Medulla oblongata (tissue), 1 donor: ENCODE measurements around the gene USPL1.
"Not testable (repeated sequence)": the region's sequence is repeated elsewhere in the genome, so short reads cannot be mapped to it uniquely, and the experiment has no call there.

Source experiments
- DNase-seq: peaks from one replicate; pipeline ENCODE4 v3.0.0-alpha.2; 2015; ENCODE audit errors: extremely low spot score

Gene USPL1

GRCh38 chr13:30615866-30616541, 1.7 kb upstream of the USPL1 start:
- peak; percentile 68 for DNase-seq

- DNase-seq: peak; percentile 98
Observed at GRCh38 chr13:30616927-30617314, 799 bp upstream of the USPL1 start.

GRCh38 chr13:30618186-30618929, 638 bp downstream of the USPL1 start:
- peak; percentile 49 for DNase-seq

- peak; percentile 45 for DNase-seq
Observed at GRCh38 chr13:30618930-30619279, 1.2 kb downstream of the USPL1 start.

GRCh38 chr13:30619731-30620130, 2.0 kb downstream of the USPL1 start:
- no peak for DNase-seq

GRCh38 chr13:30620941-30621340, 3.2 kb downstream of the USPL1 start:
- DNase-seq: no peak

- DNase-seq: no peak
Observed at GRCh38 chr13:30622551-30622950, 4.8 kb downstream of the USPL1 start.

GRCh38 chr13:30623392-30623791, 5.7 kb downstream of the USPL1 start:
- no peak for DNase-seq

GRCh38 chr13:30624630-30625029, 6.9 kb downstream of the USPL1 start:
- no peak for DNase-seq

GRCh38 chr13:30629527-30629926, 11.8 kb downstream of the USPL1 start:
- no peak for DNase-seq

- no peak for DNase-seq
Observed at GRCh38 chr13:30633861-30634260, 16.1 kb downstream of the USPL1 start.

GRCh38 chr13:30634838-30635237, 17.1 kb downstream of the USPL1 start:
- no peak for DNase-seq

- DNase-seq: no peak
Observed at GRCh38 chr13:30638301-30638700, 20.6 kb downstream of the USPL1 start.

- no peak for DNase-seq
Observed at GRCh38 chr13:30639671-30640070, 22.0 kb downstream of the USPL1 start.

GRCh38 chr13:30641173-30641572, 23.5 kb downstream of the USPL1 start:
- DNase-seq: not testable (repeated sequence)

GRCh38 chr13:30645629-30646028, 27.9 kb downstream of the USPL1 start:
- DNase-seq: no peak

- no peak for DNase-seq
Observed at GRCh38 chr13:30647420-30647819, 29.7 kb downstream of the USPL1 start.

- no peak for DNase-seq
Observed at GRCh38 chr13:30647824-30648521, 30.3 kb downstream of the USPL1 start.

- DNase-seq: no peak
Observed at GRCh38 chr13:30648522-30649012, 30.8 kb downstream of the USPL1 start.

GRCh38 chr13:30651648-30652047, 33.9 kb downstream of the USPL1 start:
- not testable (repeated sequence) for DNase-seq

- no peak for DNase-seq
Observed at GRCh38 chr13:30652746-30653386, 35.1 kb downstream of the USPL1 start.

- DNase-seq: no peak
Observed at GRCh38 chr13:30654430-30654829, 36.7 kb downstream of the USPL1 start.
